Measurements from ENCODE around the gene RBM26. TPM values are rescaled to one million over a fixed set of nuclear protein-coding genes. Genes with fewer than 3 reads are reported as not detected.
"Not testable (repeated sequence)": the region's sequence is repeated elsewhere in the genome, so short reads cannot be mapped to it uniquely, and the experiment has no call there.

The RBM26 gene
- total RNA-seq, 1 experiment from 2014 or later: 9.9 TPM

- no peak for DNase-seq (ENCODE audit: low read depth)
- in situ Hi-C loops (cut with HindIII; ENCODE audit: low pct_unique_long_range_greater_than_20kb, low sequenced_read_pairs): no loop called here
Measured at GRCh38 chr13:79306650-79307049, 99.4 kb downstream of the RBM26 start.

DNA sequence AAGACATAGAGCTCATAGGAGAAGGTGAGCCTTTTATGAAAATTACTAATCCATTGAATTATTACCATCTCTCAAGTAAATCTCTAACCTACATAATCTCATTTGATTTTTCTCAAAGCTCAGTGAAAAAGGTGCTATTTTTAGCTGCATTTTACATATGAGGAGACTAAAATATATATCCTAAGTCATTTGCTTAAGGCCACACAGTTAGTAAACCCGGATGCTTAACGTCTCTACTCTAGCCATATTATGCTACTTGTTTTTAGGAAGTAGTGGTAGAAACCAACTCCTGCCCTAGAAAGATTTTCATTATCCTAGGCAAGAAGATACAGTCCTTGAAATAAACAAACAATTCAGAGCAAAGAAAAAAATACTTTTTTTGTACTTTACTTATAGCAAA lies 108.9 kb downstream of the RBM26 start:
- in situ Hi-C loops (cut with HindIII; ENCODE audit: low pct_unique_long_range_greater_than_20kb, low sequenced_read_pairs): no loop called here

GRCh38 chr13:79295906-79296706 lies 109.9 kb downstream of the RBM26 start:
- no peak for DNase-seq (ENCODE audit: low read depth)

More for the DNA sequence above, 108.9 kb downstream of the RBM26 start:
- no peak for DNase-seq (ENCODE audit: low read depth)

GRCh38 chr13:79290595-79291244 lies 115.3 kb downstream of the RBM26 start:
- DNase-seq (ENCODE audit: low read depth): no peak
- in situ Hi-C loops (cut with HindIII; ENCODE audit: low pct_unique_long_range_greater_than_20kb, low sequenced_read_pairs): no loop called here

More at GRCh38 chr13:79295906-79296706, 109.9 kb downstream of the RBM26 start:
- in situ Hi-C loops (cut with HindIII; ENCODE audit: low pct_unique_long_range_greater_than_20kb, low sequenced_read_pairs): no loop called here

DNA sequence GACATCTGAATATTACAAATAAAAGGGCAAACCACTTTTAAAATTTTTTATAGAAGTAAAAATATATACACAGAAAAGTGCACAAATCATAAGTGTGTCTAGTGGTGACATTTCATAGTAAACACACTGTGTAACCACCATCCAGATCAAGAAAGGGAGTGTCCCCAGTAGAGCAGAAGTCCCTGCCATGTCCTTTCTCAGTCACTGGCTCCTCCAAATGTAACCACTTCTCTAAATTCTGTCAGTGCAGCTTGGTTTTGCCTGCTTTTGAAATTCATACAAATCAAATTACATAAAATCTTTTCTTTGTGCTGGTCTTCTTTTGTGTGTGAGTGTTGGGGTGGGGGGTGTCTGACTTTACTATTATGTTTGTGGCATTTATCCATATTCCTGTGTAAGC lies 116.5 kb downstream of the RBM26 start:
- in situ Hi-C loops (cut with HindIII; ENCODE audit: low pct_unique_long_range_greater_than_20kb, low sequenced_read_pairs): no loop called here

GRCh38 chr13:79287939-79288795 lies 117.9 kb downstream of the RBM26 start:
- no peak for DNase-seq (ENCODE audit: low read depth)
- in situ Hi-C loops (cut with HindIII; ENCODE audit: low pct_unique_long_range_greater_than_20kb, low sequenced_read_pairs): no loop called here

More for the DNA sequence above, 116.5 kb downstream of the RBM26 start:
- DNase-seq (ENCODE audit: low read depth): no peak

- no peak for DNase-seq (ENCODE audit: low read depth)
- in situ Hi-C loops (cut with HindIII; ENCODE audit: low pct_unique_long_range_greater_than_20kb, low sequenced_read_pairs): no loop called here
Measured at GRCh38 chr13:79285159-79285558, 120.9 kb downstream of the RBM26 start.

DNA sequence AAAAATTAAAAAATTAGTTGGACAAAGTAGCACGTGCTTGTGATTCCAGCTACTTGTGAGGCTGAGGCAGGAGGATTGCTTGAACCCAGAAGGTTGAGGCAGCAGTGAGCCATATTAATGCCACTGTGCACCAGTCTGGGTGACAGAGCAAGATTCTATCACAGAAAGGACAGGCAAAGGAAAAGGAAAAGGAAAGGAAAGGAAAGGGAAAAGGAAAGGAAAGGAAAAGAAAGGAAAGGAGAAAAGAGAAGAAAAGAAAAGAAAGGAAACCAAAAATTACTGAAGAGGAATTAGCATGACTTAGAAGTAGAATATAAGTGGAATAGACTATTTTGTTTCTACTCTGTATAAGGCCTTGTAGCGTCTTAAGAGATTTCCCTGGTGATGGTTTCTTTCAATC lies 122.3 kb downstream of the RBM26 start:
- no peak for DNase-seq (ENCODE audit: low read depth)
- in situ Hi-C loops (cut with HindIII; ENCODE audit: low pct_unique_long_range_greater_than_20kb, low sequenced_read_pairs): no loop called here

GRCh38 chr13:79282976-79283375 lies 123.1 kb downstream of the RBM26 start:
- no peak for DNase-seq (ENCODE audit: low read depth)
- in situ Hi-C loops (cut with HindIII; ENCODE audit: low pct_unique_long_range_greater_than_20kb, low sequenced_read_pairs): no loop called here

- in situ Hi-C loops (cut with HindIII; ENCODE audit: low pct_unique_long_range_greater_than_20kb, low sequenced_read_pairs): no loop called here
- no peak for DNase-seq (ENCODE audit: low read depth)
Measured at GRCh38 chr13:79282508-79282907, 123.5 kb downstream of the RBM26 start.

DNA sequence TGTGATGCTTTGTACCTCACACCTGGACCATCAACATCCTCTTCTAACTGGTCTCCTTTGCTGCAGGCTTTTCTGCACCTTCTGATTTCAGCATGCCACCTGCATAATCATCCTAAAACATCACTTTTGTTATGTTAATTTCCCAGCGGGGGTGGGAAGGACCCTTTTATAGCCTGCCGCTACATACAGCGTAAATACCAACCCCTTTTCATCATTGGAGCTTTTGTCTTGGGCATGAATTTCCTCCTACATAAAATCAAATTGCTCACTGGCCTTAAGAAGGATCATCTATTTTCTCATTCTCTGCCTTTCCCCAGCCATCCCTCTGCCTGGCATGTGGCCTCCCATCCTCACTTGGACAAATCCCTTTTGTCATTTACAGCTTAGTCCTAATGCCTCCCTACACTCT lies 124.7 kb downstream of the RBM26 start:
- DNase-seq (ENCODE audit: low read depth): no peak
- in situ Hi-C loops (cut with HindIII; ENCODE audit: low pct_unique_long_range_greater_than_20kb, low sequenced_read_pairs): no loop called here

DNA sequence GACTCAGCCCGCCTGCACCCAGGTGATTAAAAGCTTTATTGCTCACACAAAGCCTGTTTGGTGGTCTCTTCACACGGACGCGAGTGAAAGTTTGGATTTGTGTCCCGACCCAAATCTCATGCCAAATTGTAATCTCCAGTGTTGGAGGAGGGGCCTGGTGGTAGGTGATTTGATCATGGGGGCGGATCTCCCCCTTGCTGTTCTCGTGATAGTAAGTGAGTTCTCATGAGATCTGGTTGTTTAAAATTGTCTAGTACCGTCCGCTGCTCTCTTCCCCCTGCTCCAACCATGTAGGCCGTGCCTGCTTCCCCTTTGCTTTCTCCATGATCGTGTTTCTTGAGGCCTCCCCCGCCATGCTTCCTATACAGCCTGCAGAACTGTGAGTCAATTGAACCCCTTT lies 126.3 kb downstream of the RBM26 start:
- in situ Hi-C loops (cut with HindIII; ENCODE audit: low pct_unique_long_range_greater_than_20kb, low sequenced_read_pairs); DNase-seq (ENCODE audit: low read depth): not testable (repeated sequence)

GRCh38 chr13:79273045-79273444 lies 133.0 kb downstream of the RBM26 start:
- in situ Hi-C loops (cut with HindIII; ENCODE audit: low pct_unique_long_range_greater_than_20kb, low sequenced_read_pairs): no loop called here
- no peak for DNase-seq (ENCODE audit: low read depth)

DNA sequence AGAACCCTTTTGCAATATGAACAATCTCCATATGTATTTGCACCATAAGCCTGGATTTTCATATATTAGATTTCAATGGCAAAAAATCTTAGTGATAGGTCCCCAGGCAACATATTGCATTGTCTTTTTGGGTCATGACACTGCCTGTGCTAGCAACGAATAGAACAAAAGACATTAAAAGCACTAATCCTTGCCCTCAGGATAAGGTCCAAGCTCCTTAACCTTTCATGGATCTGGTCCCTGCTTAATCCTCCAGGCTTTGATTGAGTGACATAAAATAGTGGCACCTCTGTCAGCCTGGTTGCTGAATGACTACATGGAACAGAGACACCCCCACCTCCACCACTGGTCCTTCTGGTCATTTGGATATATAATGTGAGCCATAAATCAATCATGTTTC lies 134.4 kb downstream of the RBM26 start:
- in situ Hi-C loops (cut with HindIII; ENCODE audit: low pct_unique_long_range_greater_than_20kb, low sequenced_read_pairs): no loop called here
- DNase-seq (ENCODE audit: low read depth): no peak

GRCh38 chr13:79270859-79271258 lies 135.2 kb downstream of the RBM26 start:
- no peak for DNase-seq (ENCODE audit: low read depth)
- in situ Hi-C loops (cut with HindIII; ENCODE audit: low pct_unique_long_range_greater_than_20kb, low sequenced_read_pairs): no loop called here

Measured in Caki2 (cell line).